ENCODE results near the gene RHOT2. TPM values are rescaled to one million over a fixed set of nuclear protein-coding genes. Genes with fewer than 3 reads are reported as not detected.

Gene RHOT2
- total and polyA plus RNA-seq, 9 of the 15 experiments (the other 6 are each of a cell fraction or from before 2014, with no cell fraction given), result 5.0 to 373 (median 112) TPM

GRCh38 chr16:636206-637080 lies 31.5 kb upstream of the RHOT2 start, which contains the start of gene METTL26 (continued):
- no peak for TF ChIP-seq ATF3 (IDR thresholded peaks at IDR 0.05)
- peak; percentile 89 for TF ChIP-seq ATF3 (CRISPR knock-in tag; conservative IDR thresholded peaks at IDR 0.05)
- peak; percentile 63; the same call in 1 of the 2 replicates for TF ChIP-seq PHF8 (IDR thresholded peaks at IDR 0.05; ENCODE audit: borderline replicate concordance, low read length)
- TF ChIP-seq TBL1XR1 (IDR thresholded peaks at IDR 0.05; ENCODE audit: low read length in 2 of 2), result peak in 1 of 2 experiments; percentile 95; a peak in 3 of 4 replicates
- TF ChIP-seq HMGXB4 (CRISPR knock-in tag; IDR thresholded peaks at IDR 0.05), result peak; percentile 97
- TF ChIP-seq NR2C1 (IDR thresholded peaks at IDR 0.05), result no peak
- peak; percentile 75 for TF ChIP-seq NR2C1 (tag; IDR thresholded peaks at IDR 0.05)
- TF ChIP-seq ZNF76 (CRISPR knock-in tag; IDR thresholded peaks at IDR 0.05; ENCODE audit: borderline replicate concordance), result peak; percentile 71; the same call in 1 of the 2 replicates
- TF ChIP-seq ZBTB9 (CRISPR knock-in tag; IDR thresholded peaks at IDR 0.05), result peak; percentile 67; the same call in 1 of the 2 replicates
- peak; percentile 9 to 41; a peak in 2 of 4 replicates for TF ChIP-seq RAD21 (CRISPR knock-in tag; conservative IDR thresholded peaks at IDR 0.05 in 1 of 2, IDR thresholded peaks at IDR 0.05 in 1 of 2)
- TF ChIP-seq ZNF518B (CRISPR knock-in tag; IDR thresholded peaks at IDR 0.05), result no peak
- 0 out of 2 replicates have a peak, but pooled peaks have one; percentile 50 for TF ChIP-seq ZNF740 (CRISPR knock-in tag; IDR thresholded peaks at IDR 0.05)
- TF ChIP-seq ZNF740 (tag; IDR thresholded peaks at IDR 0.05), result no peak
- TF ChIP-seq ZNF175 (CRISPR knock-in tag; IDR thresholded peaks at IDR 0.05; ENCODE audit: low read depth), result no peak; the same call in 1 of the 2 replicates
- no peak for TF ChIP-seq MLLT1 (IDR thresholded peaks at IDR 0.05)

All from K562 (cell line).